HepG2 (cell line): ENCODE results near the gene SNX21. TPM values are rescaled to one million over a fixed set of nuclear protein-coding genes. Genes with fewer than 3 reads are reported as not detected.
A peak's percentile ranks its signal among the peaks of the same experiment; 100 is the strongest.

Source experiments
- AHR ChIP-seq: IDR thresholded peaks from 2 replicates; pipeline ENCODE4 v1.6.1; 2018; ENCODE audit warnings: missing genetic modification reagents, missing compliant biosample characterization
- ASH2L ChIP-seq: fragments of 300-600, 200-600 bp; sonication (generic); IDR thresholded peaks from 2 replicates; pipeline ENCODE4 v1.7.0; 2017; ENCODE audit warnings: low read depth, mild to moderate bottlenecking, moderate library complexity, mixed read lengths, low read length; ENCODE audit not compliant: insufficient read length
- EED ChIP-seq: sonication (generic); formaldehyde crosslinking; IDR thresholded peaks from 2 replicates; pipeline ENCODE4 v1.5.0; 2020; ENCODE audit warnings: mild to moderate bottlenecking, missing genetic modification reagents
- GATAD1 ChIP-seq: IDR thresholded peaks from 2 replicates; pipeline ENCODE4 v1.6.1; 2016; ENCODE audit warnings: missing genetic modification reagents, missing compliant biosample characterization
- GFI1 ChIP-seq: sonication (generic); formaldehyde crosslinking; IDR thresholded peaks from 2 replicates; pipeline ENCODE4 v1.5.0; 2020; ENCODE audit warnings: missing genetic modification reagents, mild to moderate bottlenecking, borderline replicate concordance
- PHF8 ChIP-seq: sonication (generic); formaldehyde crosslinking; IDR thresholded peaks from 2 replicates; pipeline ENCODE4 v1.5.0; 2020; ENCODE audit warnings: missing genetic modification reagents
- SETDB1 ChIP-seq: sonication (generic); formaldehyde crosslinking; IDR thresholded peaks from 2 replicates; pipeline ENCODE4 v1.5.1; 2020; ENCODE audit warnings: missing genetic modification reagents, mild to moderate bottlenecking, borderline replicate concordance
- SUZ12 ChIP-seq: fragments of 150-350 bp; IDR thresholded peaks from 2 replicates; pipeline ENCODE4 v1.6.1; 2014; ENCODE audit warnings: low read depth, low read length
- TCF7 ChIP-seq: sonication (generic); IDR thresholded peaks from 2 replicates; pipeline ENCODE4 v1.6.1; 2016; ENCODE audit warnings: antibody characterized with exemption, low read depth
- ZNF251 ChIP-seq: sonication (generic); formaldehyde crosslinking; IDR thresholded peaks from 2 replicates; pipeline ENCODE4 v1.9.0; 2021; ENCODE audit warnings: mild to moderate bottlenecking, missing genetic modification reagents
- ZNF260 ChIP-seq: sonication (generic); formaldehyde crosslinking; IDR thresholded peaks from 2 replicates; pipeline ENCODE4 v1.4.0; 2020; ENCODE audit warnings: missing genetic modification reagents, low read depth, mild to moderate bottlenecking, borderline replicate concordance
- ZNF329 ChIP-seq: sonication (generic); formaldehyde crosslinking; IDR thresholded peaks from 2 replicates; pipeline ENCODE4 v1.9.0; 2021; ENCODE audit warnings: low read depth, mild to moderate bottlenecking, missing genetic modification reagents
- ZNF570 ChIP-seq: sonication (generic); formaldehyde crosslinking; IDR thresholded peaks from 2 replicates; pipeline ENCODE4 v1.4.0; 2020; ENCODE audit warnings: mild to moderate bottlenecking, missing genetic modification reagents, borderline replicate concordance
- ZNF652 ChIP-seq: IDR thresholded peaks from 2 replicates; pipeline ENCODE4 v1.6.1; 2016; ENCODE audit warnings: low read depth, borderline replicate concordance
- ZNF749 ChIP-seq: sonication (generic); formaldehyde crosslinking; IDR thresholded peaks from 2 replicates; pipeline ENCODE4 v1.8.0; 2022; ENCODE audit warnings: mild to moderate bottlenecking, missing genetic modification reagents, moderate library complexity, borderline replicate concordance
- ZSCAN31 ChIP-seq: sonication (generic); formaldehyde crosslinking; IDR thresholded peaks from 2 replicates; pipeline ENCODE4 v1.5.0; 2020; ENCODE audit warnings: low read depth, mild to moderate bottlenecking, missing genetic modification reagents
- polyA plus RNA-seq, 8 experiments: library from polyadenylated mRNA; depleted of rRNA in 3 of 8; stranded (reverse) in 7 of 8; unstranded in 1 of 8; fragments of >200 nt; fragmentation: Illumina TruSeq in 4 of 8; extraction: Trizol in 4 of 8; gene quantifications; 2 replicates each; pipeline versions ENCODE4 v1.2.1 to v1.2.3, GENCODE V29; 2011 to 2016; ENCODE audit warnings: low read depth in 4 of 8, missing spikeins in 1 of 8, mixed read lengths in 1 of 8; ENCODE audit not compliant: insufficient read depth in 1 of 8
- total RNA-seq, 5 experiments: library from RNA; depleted of rRNA; stranded (reverse); fragments of >200 nt; fragmentation: Illumina TruSeq; extraction: Trizol; gene quantifications; 2 replicates each; pipeline ENCODE4 v1.2.3, GENCODE V29; 2016; ENCODE audit warnings: low read depth in 1 of 5
- TF ChIP-seq, protein P1 (sequence below): sonication (generic); formaldehyde crosslinking; IDR thresholded peaks from 2 replicates; pipeline ENCODE4 v1.4.0; 2020; ENCODE audit warnings: mild to moderate bottlenecking, missing genetic modification reagents, borderline replicate concordance
- TF ChIP-seq, protein P2 (sequence below): sonication (generic); formaldehyde crosslinking; IDR thresholded peaks from 2 replicates; pipeline ENCODE4 v1.4.0; 2020; ENCODE audit warnings: mild to moderate bottlenecking, missing genetic modification reagents
- TF ChIP-seq, protein P3 (sequence below): sonication (generic); formaldehyde crosslinking; conservative IDR thresholded peaks from 2 replicates; pipeline ENCODE4 v1.4.0; 2020; ENCODE audit warnings: mild to moderate bottlenecking, missing genetic modification reagents, moderate library complexity
- TF ChIP-seq, protein P4 (sequence below): sonication (generic); formaldehyde crosslinking; IDR thresholded peaks from 2 replicates; pipeline ENCODE4 v1.5.1; 2020; ENCODE audit warnings: missing genetic modification reagents, mild to moderate bottlenecking, borderline replicate concordance

SNX21 gene
- total and polyA plus RNA-seq, 2 of the 13 experiments (the other 11 are each of a cell fraction or from before 2014, with no cell fraction given) = 7.7 to 12.8 TPM

DNA sequence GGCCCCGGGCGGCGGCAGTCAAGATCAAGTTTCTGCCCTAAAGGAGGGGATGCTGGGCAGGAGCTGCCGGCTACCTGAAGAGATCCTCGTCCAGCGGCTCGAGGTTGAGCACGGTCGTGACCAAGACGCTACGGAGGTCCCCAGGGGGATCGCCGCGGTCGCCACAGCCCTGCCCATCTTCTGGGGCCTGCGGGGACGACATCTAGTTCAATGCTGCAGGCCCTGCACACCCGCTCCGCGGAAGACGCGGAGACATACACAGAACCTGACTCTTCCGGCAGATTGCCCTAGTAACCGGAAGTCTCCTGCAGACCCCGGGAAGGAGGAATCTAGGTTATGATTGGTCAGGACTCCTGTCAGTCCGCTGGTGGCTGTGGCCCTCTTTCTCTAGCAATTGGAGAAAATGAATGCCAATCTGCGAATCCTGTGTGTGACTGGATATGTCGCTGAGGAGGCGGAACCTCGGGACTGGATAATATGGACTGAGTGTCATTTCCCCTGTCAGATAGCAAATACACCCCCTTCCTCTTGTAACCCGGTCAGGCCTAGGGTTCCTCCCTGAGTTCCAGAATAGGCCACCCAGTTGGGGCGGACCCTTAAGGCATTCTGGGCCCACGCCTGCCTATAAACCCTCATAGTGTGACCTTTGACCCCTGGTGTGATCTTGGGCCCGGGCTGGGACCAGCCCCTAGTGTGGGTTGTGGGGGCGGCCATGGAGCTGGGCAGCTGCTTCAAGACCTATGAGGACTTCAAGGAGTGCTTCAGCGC lies 23.7 kb downstream of the SNX21 start, which contains the start of the genes ACOT8 and ZSWIM3 (continued):
- TF ChIP-seq SETDB1 (CRISPR knock-in tag) (no peak), GATAD1 (CRISPR knock-in tag) (peak; percentile 92), GFI1 (CRISPR knock-in tag) (peak; percentile 9; the same call in 1 of the 2 replicates), ZNF329 (CRISPR knock-in tag) (peak; percentile 59; the same call in 1 of the 2 replicates), SUZ12 (no peak), TCF7 (no peak), ASH2L (peak; percentile 85), PHF8 (CRISPR knock-in tag) (peak; percentile 99), ZNF749 (0 out of 2 replicates have a peak, but pooled peaks have one; percentile 55), EED (peak; percentile 97), ZNF251 (no peak), ZSCAN31 (peak; percentile 92; the same call in 1 of the 2 replicates), ZNF260 (no peak), AHR (no peak; the same call in 1 of the 2 replicates), ZNF570 (CRISPR knock-in tag) (no peak), ZNF652 (CRISPR knock-in tag) (no peak; the same call in 1 of the 2 replicates)
- TF ChIP-seq, protein P1, sequence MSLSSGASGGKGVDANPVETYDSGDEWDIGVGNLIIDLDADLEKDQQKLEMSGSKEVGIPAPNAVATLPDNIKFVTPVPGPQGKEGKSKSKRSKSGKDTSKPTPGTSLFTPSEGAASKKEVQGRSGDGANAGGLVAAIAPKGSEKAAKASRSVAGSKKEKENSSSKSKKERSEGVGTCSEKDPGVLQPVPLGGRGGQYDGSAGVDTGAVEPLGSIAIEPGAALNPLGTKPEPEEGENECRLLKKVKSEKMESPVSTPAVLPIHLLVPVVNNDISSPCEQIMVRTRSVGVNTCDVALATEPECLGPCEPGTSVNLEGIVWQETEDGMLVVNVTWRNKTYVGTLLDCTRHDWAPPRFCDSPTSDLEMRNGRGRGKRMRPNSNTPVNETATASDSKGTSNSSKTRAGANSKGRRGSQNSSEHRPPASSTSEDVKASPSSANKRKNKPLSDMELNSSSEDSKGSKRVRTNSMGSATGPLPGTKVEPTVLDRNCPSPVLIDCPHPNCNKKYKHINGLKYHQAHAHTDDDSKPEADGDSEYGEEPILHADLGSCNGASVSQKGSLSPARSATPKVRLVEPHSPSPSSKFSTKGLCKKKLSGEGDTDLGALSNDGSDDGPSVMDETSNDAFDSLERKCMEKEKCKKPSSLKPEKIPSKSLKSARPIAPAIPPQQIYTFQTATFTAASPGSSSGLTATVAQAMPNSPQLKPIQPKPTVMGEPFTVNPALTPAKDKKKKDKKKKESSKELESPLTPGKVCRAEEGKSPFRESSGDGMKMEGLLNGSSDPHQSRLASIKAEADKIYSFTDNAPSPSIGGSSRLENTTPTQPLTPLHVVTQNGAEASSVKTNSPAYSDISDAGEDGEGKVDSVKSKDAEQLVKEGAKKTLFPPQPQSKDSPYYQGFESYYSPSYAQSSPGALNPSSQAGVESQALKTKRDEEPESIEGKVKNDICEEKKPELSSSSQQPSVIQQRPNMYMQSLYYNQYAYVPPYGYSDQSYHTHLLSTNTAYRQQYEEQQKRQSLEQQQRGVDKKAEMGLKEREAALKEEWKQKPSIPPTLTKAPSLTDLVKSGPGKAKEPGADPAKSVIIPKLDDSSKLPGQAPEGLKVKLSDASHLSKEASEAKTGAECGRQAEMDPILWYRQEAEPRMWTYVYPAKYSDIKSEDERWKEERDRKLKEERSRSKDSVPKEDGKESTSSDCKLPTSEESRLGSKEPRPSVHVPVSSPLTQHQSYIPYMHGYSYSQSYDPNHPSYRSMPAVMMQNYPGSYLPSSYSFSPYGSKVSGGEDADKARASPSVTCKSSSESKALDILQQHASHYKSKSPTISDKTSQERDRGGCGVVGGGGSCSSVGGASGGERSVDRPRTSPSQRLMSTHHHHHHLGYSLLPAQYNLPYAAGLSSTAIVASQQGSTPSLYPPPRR (CRISPR knock-in tag) = peak; percentile 15; the same call in 1 of the 2 replicates
- TF ChIP-seq, protein P2, sequence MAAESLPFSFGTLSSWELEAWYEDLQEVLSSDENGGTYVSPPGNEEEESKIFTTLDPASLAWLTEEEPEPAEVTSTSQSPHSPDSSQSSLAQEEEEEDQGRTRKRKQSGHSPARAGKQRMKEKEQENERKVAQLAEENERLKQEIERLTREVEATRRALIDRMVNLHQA (CRISPR knock-in tag) = no peak
- TF ChIP-seq, protein P3, sequence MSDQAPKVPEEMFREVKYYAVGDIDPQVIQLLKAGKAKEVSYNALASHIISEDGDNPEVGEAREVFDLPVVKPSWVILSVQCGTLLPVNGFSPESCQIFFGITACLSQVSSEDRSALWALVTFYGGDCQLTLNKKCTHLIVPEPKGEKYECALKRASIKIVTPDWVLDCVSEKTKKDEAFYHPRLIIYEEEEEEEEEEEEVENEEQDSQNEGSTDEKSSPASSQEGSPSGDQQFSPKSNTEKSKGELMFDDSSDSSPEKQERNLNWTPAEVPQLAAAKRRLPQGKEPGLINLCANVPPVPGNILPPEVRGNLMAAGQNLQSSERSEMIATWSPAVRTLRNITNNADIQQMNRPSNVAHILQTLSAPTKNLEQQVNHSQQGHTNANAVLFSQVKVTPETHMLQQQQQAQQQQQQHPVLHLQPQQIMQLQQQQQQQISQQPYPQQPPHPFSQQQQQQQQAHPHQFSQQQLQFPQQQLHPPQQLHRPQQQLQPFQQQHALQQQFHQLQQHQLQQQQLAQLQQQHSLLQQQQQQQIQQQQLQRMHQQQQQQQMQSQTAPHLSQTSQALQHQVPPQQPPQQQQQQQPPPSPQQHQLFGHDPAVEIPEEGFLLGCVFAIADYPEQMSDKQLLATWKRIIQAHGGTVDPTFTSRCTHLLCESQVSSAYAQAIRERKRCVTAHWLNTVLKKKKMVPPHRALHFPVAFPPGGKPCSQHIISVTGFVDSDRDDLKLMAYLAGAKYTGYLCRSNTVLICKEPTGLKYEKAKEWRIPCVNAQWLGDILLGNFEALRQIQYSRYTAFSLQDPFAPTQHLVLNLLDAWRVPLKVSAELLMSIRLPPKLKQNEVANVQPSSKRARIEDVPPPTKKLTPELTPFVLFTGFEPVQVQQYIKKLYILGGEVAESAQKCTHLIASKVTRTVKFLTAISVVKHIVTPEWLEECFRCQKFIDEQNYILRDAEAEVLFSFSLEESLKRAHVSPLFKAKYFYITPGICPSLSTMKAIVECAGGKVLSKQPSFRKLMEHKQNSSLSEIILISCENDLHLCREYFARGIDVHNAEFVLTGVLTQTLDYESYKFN (CRISPR knock-in tag) = peak; percentile 10; the same call in 1 of the 2 replicates
- TF ChIP-seq, protein P4, sequence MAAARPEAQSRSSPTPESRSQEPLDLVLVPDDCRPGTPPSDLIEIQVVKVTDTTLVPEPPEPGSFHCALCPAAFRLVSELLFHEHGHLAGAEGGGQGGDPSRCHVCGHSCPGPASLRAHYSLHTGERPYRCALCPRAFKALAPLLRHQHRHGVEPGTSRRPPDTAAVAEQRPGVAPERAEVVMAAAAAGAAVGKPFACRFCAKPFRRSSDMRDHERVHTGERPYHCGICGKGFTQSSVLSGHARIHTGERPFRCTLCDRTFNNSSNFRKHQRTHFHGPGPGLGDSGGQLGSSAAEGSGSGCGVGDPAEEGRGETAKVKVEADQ (CRISPR knock-in tag) = peak; percentile 76
